GM12878 (cell line): Measurements from ENCODE around the gene RDH12. TPM values are rescaled to one million over a fixed set of nuclear protein-coding genes. Genes with fewer than 3 reads are reported as not detected.

Experiments
- BCL11A ChIP-seq: IDR thresholded peaks from 2 replicates; pipeline ENCODE4 v1.6.1; 2011; ENCODE audit warnings: low read depth, low read length
- BHLHE40 ChIP-seq, 2 experiments: fragments of 450-650 bp in 1 of 2; IDR thresholded peaks; 2 replicates each; pipeline ENCODE4 v1.6.1; 2011 to 2017; ENCODE audit warnings: low read depth in 2 of 2, borderline replicate concordance in 1 of 2, improper control_type of control experiment in 1 of 2, low read length in 1 of 2, mild to moderate bottlenecking in 1 of 2
- E2F4 ChIP-seq: IDR thresholded peaks from 2 replicates; pipeline ENCODE4 v1.6.1; 2012; ENCODE audit warnings: low read depth, low read length, improper control_type of control experiment
- ETV6 ChIP-seq, 2 experiments: fragments of 450-650 bp in 1 of 2; IDR thresholded peaks in 1 of 2; conservative IDR thresholded peaks in 1 of 2; 2 replicates each; pipeline ENCODE4 v1.6.1; 2014; ENCODE audit warnings: antibody characterized with exemption in 1 of 2, borderline replicate concordance in 1 of 2, low read depth in 1 of 2, mild to moderate bottlenecking in 1 of 2, moderate library complexity in 1 of 2
- FOXK2 ChIP-seq: fragments of 450-650 bp; IDR thresholded peaks from 2 replicates; pipeline ENCODE4 v1.6.1; 2017; ENCODE audit warnings: mild to moderate bottlenecking, moderate library complexity
- GABPA ChIP-seq: IDR thresholded peaks from 2 replicates; pipeline ENCODE4 v1.6.1; 2014; ENCODE audit warnings: antibody characterized with exemption, low read depth, mild to moderate bottlenecking, inconsistent platforms
- JUNB ChIP-seq: IDR thresholded peaks from 2 replicates; pipeline ENCODE4 v1.6.1; 2016; ENCODE audit warnings: antibody characterized with exemption, mild to moderate bottlenecking
- JUND ChIP-seq: IDR thresholded peaks from 2 replicates; pipeline ENCODE4 v1.6.1; 2012; ENCODE audit warnings: low read depth, mild to moderate bottlenecking, low read length, improper control_type of control experiment, moderate library complexity
- MTA2 ChIP-seq: fragments of 450-650 bp; IDR thresholded peaks from 2 replicates; pipeline ENCODE4 v1.6.1; 2016; ENCODE audit warnings: low read depth, mild to moderate bottlenecking, moderate library complexity
- MTA3 ChIP-seq: IDR thresholded peaks from 2 replicates; pipeline ENCODE4 v1.6.1; 2012; ENCODE audit warnings: low read length, inconsistent platforms, borderline replicate concordance
- NFYA ChIP-seq: IDR thresholded peaks from 2 replicates; pipeline ENCODE4 v1.6.1; 2011; ENCODE audit warnings: low read depth, mild to moderate bottlenecking, low read length, improper control_type of control experiment, borderline replicate concordance
- POLR2A ChIP-seq: IDR thresholded peaks from 2 replicates; pipeline ENCODE4 v1.6.1; 2011; ENCODE audit warnings: low read depth, mild to moderate bottlenecking, low read length
- RAD51 ChIP-seq: fragments of 450-650 bp; IDR thresholded peaks from 2 replicates; pipeline ENCODE4 v1.6.1; 2016; ENCODE audit warnings: moderate library complexity, mild to moderate bottlenecking, inconsistent platforms
- RBBP5 ChIP-seq: fragments of 200-600 bp; sonication (generic); conservative IDR thresholded peaks from 2 replicates; pipeline ENCODE4 v1.6.1; 2016
- RELB ChIP-seq: fragments of 450-650 bp; IDR thresholded peaks from 2 replicates; pipeline ENCODE4 v1.6.1; 2017; ENCODE audit warnings: low read depth, mild to moderate bottlenecking, moderate library complexity
- SMARCA5 ChIP-seq: fragments of 450-650 bp; IDR thresholded peaks from 2 replicates; pipeline ENCODE4 v1.6.1; 2017; ENCODE audit warnings: mild to moderate bottlenecking
- STAT1 ChIP-seq: fragments of 450-650 bp; conservative IDR thresholded peaks from 2 replicates; pipeline ENCODE4 v1.6.1; 2014; ENCODE audit warnings: antibody characterized with exemption, mild to moderate bottlenecking
- SUZ12 ChIP-seq: fragments of 200-600 bp; sonication (generic); IDR thresholded peaks from one replicate; pipeline ENCODE4 v1.6.1; 2018; ENCODE audit warnings: antibody characterized with exemption, mild to moderate bottlenecking; ENCODE audit not compliant: unreplicated experiment
- TCF3 ChIP-seq: IDR thresholded peaks from 2 replicates; pipeline ENCODE4 v1.6.1; 2012; ENCODE audit warnings: low read depth, mild to moderate bottlenecking, low read length, borderline replicate concordance; ENCODE audit not compliant: insufficient read depth
- WRNIP1 ChIP-seq: IDR thresholded peaks from 2 replicates; pipeline ENCODE4 v1.6.1; 2011; ENCODE audit warnings: low read depth, low read length, improper control_type of control experiment, borderline replicate concordance
- YBX1 ChIP-seq: fragments of 450-650 bp; IDR thresholded peaks from 2 replicates; pipeline ENCODE4 v1.6.1; 2016; ENCODE audit warnings: antibody characterized with exemption
- YY1 ChIP-seq: IDR thresholded peaks from 2 replicates; pipeline ENCODE4 v1.6.1; 2011; ENCODE audit warnings: low read depth, mild to moderate bottlenecking, low read length
- ZNF274 ChIP-seq: IDR thresholded peaks from one replicate; pipeline ENCODE4 v1.8.0; 2011; ENCODE audit not compliant: insufficient read length, insufficient read depth
- polyA plus RNA-seq, 11 experiments: library from polyadenylated mRNA; depleted of rRNA in 4 of 11; unstranded in 6 of 11; stranded (reverse) in 5 of 11; fragments of >200 nt; fragmentation: Nextera tagmentation in 4 of 11; fragmentation: Illumina TruSeq in 1 of 11; extraction: Ambion mirVana in 4 of 11; extraction: Trizol in 1 of 11; gene quantifications; 1 replicate in 1 of 11; 2 replicates in 10 of 11; pipeline versions ENCODE4 v1.2.1 to v1.2.3, GENCODE V29; 2011 to 2016; ENCODE audit warnings: inconsistent platforms in 2 of 11, missing spikeins in 2 of 11, low read depth in 1 of 11
- total RNA-seq, 4 experiments: library from RNA; depleted of rRNA in 3 of 4; stranded (reverse); fragments of >200 nt in 3 of 4; fragmentation: Illumina TruSeq in 1 of 4; extraction: Trizol in 1 of 4; gene quantifications; 2 replicates each; pipeline versions ENCODE4 v1.2.1 to v1.2.3, GENCODE V29; 2013 to 2021
- TF ChIP-seq, protein P1 (sequence below): IDR thresholded peaks from 2 replicates; pipeline ENCODE4 v1.6.1; 2012; ENCODE audit warnings: low read depth, low read length, improper control_type of control experiment
- TF ChIP-seq, protein P2 (sequence below): IDR thresholded peaks from 2 replicates; pipeline ENCODE4 v1.6.1; 2012; ENCODE audit warnings: low read length, inconsistent platforms
- TF ChIP-seq, protein P3 (sequence below): fragments of 150-350 bp; IDR thresholded peaks from 2 replicates; pipeline ENCODE4 v1.6.1; 2016; ENCODE audit warnings: low read depth, low read length

Gene RDH12
- total and polyA plus RNA-seq, 10 of the 15 experiments (the other 5 are each of a cell fraction or from before 2014, with no cell fraction given), result not detected

DNA sequence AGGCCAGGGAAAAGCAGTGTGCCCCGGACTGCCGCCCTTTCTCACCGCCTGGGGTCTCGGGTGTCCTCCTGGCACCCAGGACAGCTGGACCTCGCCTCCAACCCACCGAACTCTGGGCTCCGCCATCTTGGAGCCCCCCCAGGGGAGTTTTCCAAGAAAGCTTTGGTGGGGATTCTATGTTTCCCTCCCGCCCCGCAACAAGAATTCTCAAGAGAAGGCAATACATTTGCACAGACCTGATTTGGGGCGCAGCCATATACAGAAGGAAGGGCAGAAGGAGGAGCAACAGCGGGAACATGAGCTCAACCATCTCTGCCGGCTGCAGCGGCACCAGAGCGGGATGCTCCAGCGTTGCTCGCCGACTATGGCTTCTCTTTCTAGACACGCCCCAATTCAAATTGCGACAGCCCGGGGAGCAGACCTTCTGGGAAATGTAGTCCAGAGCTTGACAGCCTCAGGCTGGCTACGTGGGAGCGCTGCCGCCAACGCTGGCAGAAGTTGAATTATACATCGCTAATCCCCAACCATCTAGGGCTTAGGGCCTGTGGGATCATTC, 6.2 kb upstream of the RDH12 start, which contains the start of gene RDH11 (continued):
- TF ChIP-seq RELB, result no peak
- TF ChIP-seq, protein P1, sequence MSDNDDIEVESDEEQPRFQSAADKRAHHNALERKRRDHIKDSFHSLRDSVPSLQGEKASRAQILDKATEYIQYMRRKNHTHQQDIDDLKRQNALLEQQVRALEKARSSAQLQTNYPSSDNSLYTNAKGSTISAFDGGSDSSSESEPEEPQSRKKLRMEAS, result no peak
- no peak for TF ChIP-seq WRNIP1
- TF ChIP-seq GABPA, result no peak
- no peak for TF ChIP-seq JUND
- TF ChIP-seq JUNB, result no peak
- TF ChIP-seq RBBP5, result no peak
- TF ChIP-seq MTA3, result no peak
- TF ChIP-seq SMARCA5, result no peak
- peak; percentile 91 for TF ChIP-seq POLR2A
- no peak for TF ChIP-seq SUZ12
- TF ChIP-seq, protein P2, sequence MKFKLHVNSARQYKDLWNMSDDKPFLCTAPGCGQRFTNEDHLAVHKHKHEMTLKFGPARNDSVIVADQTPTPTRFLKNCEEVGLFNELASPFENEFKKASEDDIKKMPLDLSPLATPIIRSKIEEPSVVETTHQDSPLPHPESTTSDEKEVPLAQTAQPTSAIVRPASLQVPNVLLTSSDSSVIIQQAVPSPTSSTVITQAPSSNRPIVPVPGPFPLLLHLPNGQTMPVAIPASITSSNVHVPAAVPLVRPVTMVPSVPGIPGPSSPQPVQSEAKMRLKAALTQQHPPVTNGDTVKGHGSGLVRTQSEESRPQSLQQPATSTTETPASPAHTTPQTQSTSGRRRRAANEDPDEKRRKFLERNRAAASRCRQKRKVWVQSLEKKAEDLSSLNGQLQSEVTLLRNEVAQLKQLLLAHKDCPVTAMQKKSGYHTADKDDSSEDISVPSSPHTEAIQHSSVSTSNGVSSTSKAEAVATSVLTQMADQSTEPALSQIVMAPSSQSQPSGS, result no peak
- no peak for TF ChIP-seq BCL11A
- no peak for TF ChIP-seq TCF3
- peak in 1 of 2 experiments; percentile 44; a peak in 1 of 4 replicates for TF ChIP-seq BHLHE40 (IDR thresholded peaks at IDR 0.05; ENCODE audit: borderline replicate concordance in 1 of 2, low read depth in 2 of 2, low read length in 1 of 2)
- TF ChIP-seq ZNF274, result no peak
- TF ChIP-seq RAD51, result no peak
- no peak for TF ChIP-seq STAT1
- no peak for TF ChIP-seq NFYA
- no peak for TF ChIP-seq FOXK2
- TF ChIP-seq E2F4, result no peak
- TF ChIP-seq MTA2, result no peak
- TF ChIP-seq YBX1, result no peak
- TF ChIP-seq YY1, result peak; percentile 89
- TF ChIP-seq, protein P3, sequence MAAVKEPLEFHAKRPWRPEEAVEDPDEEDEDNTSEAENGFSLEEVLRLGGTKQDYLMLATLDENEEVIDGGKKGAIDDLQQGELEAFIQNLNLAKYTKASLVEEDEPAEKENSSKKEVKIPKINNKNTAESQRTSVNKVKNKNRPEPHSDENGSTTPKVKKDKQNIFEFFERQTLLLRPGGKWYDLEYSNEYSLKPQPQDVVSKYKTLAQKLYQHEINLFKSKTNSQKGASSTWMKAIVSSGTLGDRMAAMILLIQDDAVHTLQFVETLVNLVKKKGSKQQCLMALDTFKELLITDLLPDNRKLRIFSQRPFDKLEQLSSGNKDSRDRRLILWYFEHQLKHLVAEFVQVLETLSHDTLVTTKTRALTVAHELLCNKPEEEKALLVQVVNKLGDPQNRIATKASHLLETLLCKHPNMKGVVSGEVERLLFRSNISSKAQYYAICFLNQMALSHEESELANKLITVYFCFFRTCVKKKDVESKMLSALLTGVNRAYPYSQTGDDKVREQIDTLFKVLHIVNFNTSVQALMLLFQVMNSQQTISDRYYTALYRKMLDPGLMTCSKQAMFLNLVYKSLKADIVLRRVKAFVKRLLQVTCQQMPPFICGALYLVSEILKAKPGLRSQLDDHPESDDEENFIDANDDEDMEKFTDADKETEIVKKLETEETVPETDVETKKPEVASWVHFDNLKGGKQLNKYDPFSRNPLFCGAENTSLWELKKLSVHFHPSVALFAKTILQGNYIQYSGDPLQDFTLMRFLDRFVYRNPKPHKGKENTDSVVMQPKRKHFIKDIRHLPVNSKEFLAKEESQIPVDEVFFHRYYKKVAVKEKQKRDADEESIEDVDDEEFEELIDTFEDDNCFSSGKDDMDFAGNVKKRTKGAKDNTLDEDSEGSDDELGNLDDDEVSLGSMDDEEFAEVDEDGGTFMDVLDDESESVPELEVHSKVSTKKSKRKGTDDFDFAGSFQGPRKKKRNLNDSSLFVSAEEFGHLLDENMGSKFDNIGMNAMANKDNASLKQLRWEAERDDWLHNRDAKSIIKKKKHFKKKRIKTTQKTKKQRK, result no peak
- TF ChIP-seq ETV6 (conservative IDR thresholded peaks at IDR 0.05 in 1 of 2, IDR thresholded peaks at IDR 0.05 in 1 of 2; ENCODE audit: borderline replicate concordance in 1 of 2, low read depth in 1 of 2), result no peak
